ENCODE data around the gene BANF1.

GRCh38 chr11:66001942-66002647 lies at the start of gene BANF1, which contains the start of gene EIF1AD:
- TF ChIP-seq JUNB (IDR thresholded peaks at IDR 0.05) (peak; percentile 20; the same call in 1 of the 2 replicates), MTA2 (IDR thresholded peaks at IDR 0.05; ENCODE audit: low read depth) (peak; percentile 95), YY1 (IDR thresholded peaks at IDR 0.05; ENCODE audit: low read depth, low read length) (peak; percentile 88)
